Measurements from ENCODE around the gene SPTBN2.
A peak's percentile ranks its signal among the peaks of the same experiment; 100 is the strongest.
"Not testable (repeated sequence)": the region's sequence is repeated elsewhere in the genome, so short reads cannot be mapped to it uniquely, and the experiment has no call there.

Gene SPTBN2

GRCh38 chr11:66725114-66725513, 3.9 kb downstream of the SPTBN2 start:
- DNase-seq (ENCODE audit: low read depth in 1 of 2, low spot score in 1 of 2) = no peak

GRCh38 chr11:66724167-66724566, 4.8 kb downstream of the SPTBN2 start:
- not testable (repeated sequence) for DNase-seq (ENCODE audit: low read depth in 1 of 2, low spot score in 1 of 2)

GRCh38 chr11:66723693-66724092, 5.3 kb downstream of the SPTBN2 start:
- DNase-seq (ENCODE audit: low read depth in 1 of 2, low spot score in 1 of 2) = no peak

- DNase-seq (ENCODE audit: low read depth in 1 of 2, low spot score in 1 of 2) = no peak
Observed at GRCh38 chr11:66722745-66723651, 6.0 kb downstream of the SPTBN2 start.

- DNase-seq (ENCODE audit: low read depth in 1 of 2, low spot score in 1 of 2) = no peak
Observed at GRCh38 chr11:66721939-66722338, 7.1 kb downstream of the SPTBN2 start.

GRCh38 chr11:66720899-66721470, 8.0 kb downstream of the SPTBN2 start:
- DNase-seq (ENCODE audit: low read depth in 1 of 2, low spot score in 1 of 2) = no peak

- DNase-seq (ENCODE audit: low read depth in 1 of 2, low spot score in 1 of 2) = peak in 1 of 2 donors; percentile 21
Observed at GRCh38 chr11:66720223-66720898, 8.7 kb downstream of the SPTBN2 start.

GRCh38 chr11:66719111-66719872, 9.7 kb downstream of the SPTBN2 start:
- no peak for DNase-seq (ENCODE audit: low read depth in 1 of 2, low spot score in 1 of 2)

GRCh38 chr11:66718320-66718971, 10.6 kb downstream of the SPTBN2 start:
- no peak for DNase-seq (ENCODE audit: low read depth in 1 of 2, low spot score in 1 of 2)

- DNase-seq (ENCODE audit: low read depth in 1 of 2, low spot score in 1 of 2) = no peak
Observed at GRCh38 chr11:66717925-66718319, 11.1 kb downstream of the SPTBN2 start.

GRCh38 chr11:66716996-66717395, 12.0 kb downstream of the SPTBN2 start:
- no peak for DNase-seq (ENCODE audit: low read depth in 1 of 2, low spot score in 1 of 2)

- DNase-seq (ENCODE audit: low read depth in 1 of 2, low spot score in 1 of 2) = no peak
Observed at GRCh38 chr11:66715346-66716085, 13.5 kb downstream of the SPTBN2 start.

- DNase-seq (ENCODE audit: low read depth in 1 of 2, low spot score in 1 of 2) = no peak
Observed at GRCh38 chr11:66713746-66714480, 15.1 kb downstream of the SPTBN2 start.

- DNase-seq (ENCODE audit: low read depth in 1 of 2, low spot score in 1 of 2) = no peak
Observed at GRCh38 chr11:66710384-66710930, 18.6 kb downstream of the SPTBN2 start.

GRCh38 chr11:66708701-66709100, 20.3 kb downstream of the SPTBN2 start:
- no peak for DNase-seq (ENCODE audit: low read depth in 1 of 2, low spot score in 1 of 2)

- no peak for DNase-seq (ENCODE audit: low read depth in 1 of 2, low spot score in 1 of 2)
Observed at GRCh38 chr11:66708094-66708493, 20.9 kb downstream of the SPTBN2 start.

- DNase-seq (ENCODE audit: low read depth in 1 of 2, low spot score in 1 of 2) = no peak
Observed at GRCh38 chr11:66707486-66707885, 21.5 kb downstream of the SPTBN2 start.

- DNase-seq (ENCODE audit: low read depth in 1 of 2, low spot score in 1 of 2) = no peak
Observed at GRCh38 chr11:66706989-66707388, 22.0 kb downstream of the SPTBN2 start.

Data from activated CD4-positive, alpha-beta T cell treated with anti-CD3 and anti-CD28 coated beads, Interleukin-2, amount 50 U/mL, for 24 hours (primary cell).